Measurements from ENCODE around the gene SULT2B1.
A peak's percentile ranks its signal among the peaks of the same experiment; 100 is the strongest.
"Not testable (repeated sequence)": the region's sequence is repeated elsewhere in the genome, so short reads cannot be mapped to it uniquely, and the experiment has no call there.

The SULT2B1 gene

GRCh38 chr19:48561412-48561811 is 9.4 kb downstream of the SULT2B1 start:
- no peak for DNase-seq

- DNase-seq: no peak
These were observed 13.1 kb downstream of the SULT2B1 start for GRCh38 chr19:48565090-48565489.

GRCh38 chr19:48568345-48568886 is 16.4 kb downstream of the SULT2B1 start:
- peak; percentile 60 for DNase-seq

GRCh38 chr19:48569814-48570213 is 17.8 kb downstream of the SULT2B1 start:
- no peak for DNase-seq

GRCh38 chr19:48571378-48572162 is 19.6 kb downstream of the SULT2B1 start:
- DNase-seq: no peak

GRCh38 chr19:48573163-48573505 is 21.2 kb downstream of the SULT2B1 start:
- DNase-seq: no peak

- DNase-seq: no peak
These were observed 24.1 kb downstream of the SULT2B1 start for GRCh38 chr19:48575931-48576622.

GRCh38 chr19:48577908-48578307 is 25.9 kb downstream of the SULT2B1 start:
- DNase-seq: not testable (repeated sequence)

GRCh38 chr19:48578891-48579290 is 26.9 kb downstream of the SULT2B1 start:
- DNase-seq: no peak

- no peak for DNase-seq
These were observed 30.2 kb downstream of the SULT2B1 start for GRCh38 chr19:48582168-48582567.

- DNase-seq: no peak
These were observed 35.4 kb downstream of the SULT2B1 start for GRCh38 chr19:48587387-48587786.

- peak; percentile 95 for DNase-seq
These were observed 36.9 kb downstream of the SULT2B1 start for GRCh38 chr19:48588670-48589401.

- DNase-seq: peak; percentile 56
These were observed 39.0 kb downstream of the SULT2B1 start for GRCh38 chr19:48591021-48591420.

- no peak for DNase-seq
These were observed 43.2 kb downstream of the SULT2B1 start for GRCh38 chr19:48595171-48595570.

- DNase-seq: no peak
These were observed 43.9 kb downstream of the SULT2B1 start for GRCh38 chr19:48595833-48596232.

- DNase-seq: no peak
These were observed 44.3 kb downstream of the SULT2B1 start for GRCh38 chr19:48596237-48596636.

GRCh38 chr19:48596679-48597465 is 44.9 kb downstream of the SULT2B1 start:
- DNase-seq: no peak

GRCh38 chr19:48598996-48599700 is 47.2 kb downstream of the SULT2B1 start:
- no peak for DNase-seq

- DNase-seq: no peak
These were observed 48.9 kb downstream of the SULT2B1 start for GRCh38 chr19:48600679-48601417.

- DNase-seq: no peak
These were observed 51.0 kb downstream of the SULT2B1 start for GRCh38 chr19:48603001-48603400.

GRCh38 chr19:48603449-48603848 is 51.5 kb downstream of the SULT2B1 start:
- DNase-seq: no peak

Data from hematopoietic multipotent progenitor cell treated with erythropoietin and hydrocortisone succinate and interleukin-3 and kit ligand, for 6 days (in vitro differentiated cells).